ENCODE measurements around the gene AMPD2.

Gene AMPD2

GRCh38 chr1:109582021-109582420 lies 37.6 kb upstream of the AMPD2 start:
- TF ChIP-seq, protein P1, sequence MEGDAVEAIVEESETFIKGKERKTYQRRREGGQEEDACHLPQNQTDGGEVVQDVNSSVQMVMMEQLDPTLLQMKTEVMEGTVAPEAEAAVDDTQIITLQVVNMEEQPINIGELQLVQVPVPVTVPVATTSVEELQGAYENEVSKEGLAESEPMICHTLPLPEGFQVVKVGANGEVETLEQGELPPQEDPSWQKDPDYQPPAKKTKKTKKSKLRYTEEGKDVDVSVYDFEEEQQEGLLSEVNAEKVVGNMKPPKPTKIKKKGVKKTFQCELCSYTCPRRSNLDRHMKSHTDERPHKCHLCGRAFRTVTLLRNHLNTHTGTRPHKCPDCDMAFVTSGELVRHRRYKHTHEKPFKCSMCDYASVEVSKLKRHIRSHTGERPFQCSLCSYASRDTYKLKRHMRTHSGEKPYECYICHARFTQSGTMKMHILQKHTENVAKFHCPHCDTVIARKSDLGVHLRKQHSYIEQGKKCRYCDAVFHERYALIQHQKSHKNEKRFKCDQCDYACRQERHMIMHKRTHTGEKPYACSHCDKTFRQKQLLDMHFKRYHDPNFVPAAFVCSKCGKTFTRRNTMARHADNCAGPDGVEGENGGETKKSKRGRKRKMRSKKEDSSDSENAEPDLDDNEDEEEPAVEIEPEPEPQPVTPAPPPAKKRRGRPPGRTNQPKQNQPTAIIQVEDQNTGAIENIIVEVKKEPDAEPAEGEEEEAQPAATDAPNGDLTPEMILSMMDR (IDR thresholded peaks at IDR 0.05; ENCODE audit: unreplicated experiment in 3 of 3), result no peak
- Mint-ChIP-seq H3K9me3 (no peaks in the 10 kb centered on the region), H3K4me3 (no peak overlapping the region), H3K36me3 (ENCODE audit: low read depth) (peaks cover 64% of the 10 kb centered on the region), H3K27ac (no peak overlapping the region), H3K27me3 (ENCODE audit: low read depth) (no peaks in the 10 kb centered on the region), H3K4me1 (peaks cover 13% of the 10 kb centered on the region)

DNA sequence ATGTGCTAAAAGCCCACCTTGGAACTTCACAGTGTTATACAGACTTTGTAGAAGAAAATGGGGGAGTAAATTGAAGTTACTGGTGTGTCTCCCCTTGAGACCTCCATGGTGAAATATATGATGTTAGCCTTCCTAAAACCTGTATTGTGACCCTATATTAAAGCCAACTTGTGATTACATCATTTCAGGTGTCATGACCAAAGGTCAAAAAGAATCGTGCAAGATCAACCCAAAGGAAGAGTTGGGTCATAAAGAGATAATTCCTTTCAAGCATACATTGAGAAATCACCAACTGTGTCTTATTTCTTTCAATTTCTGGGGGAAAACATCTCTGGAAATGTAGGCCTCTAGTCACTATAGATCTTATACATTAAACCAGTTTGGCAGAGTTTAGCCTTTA lies 34.9 kb upstream of the AMPD2 start:
- Mint-ChIP-seq H3K27ac (no peak overlapping the region), H3K36me3 (ENCODE audit: low read depth) (peaks cover 74% of the 10 kb centered on the region), H3K4me1 (no peaks in the 10 kb centered on the region), H3K9me3 (no peaks in the 10 kb centered on the region), H3K4me3 (no peak overlapping the region), H3K27me3 (ENCODE audit: low read depth) (no peaks in the 10 kb centered on the region)
- TF ChIP-seq, protein P1 (IDR thresholded peaks at IDR 0.05; ENCODE audit: unreplicated experiment in 3 of 3), result no peak

DNA sequence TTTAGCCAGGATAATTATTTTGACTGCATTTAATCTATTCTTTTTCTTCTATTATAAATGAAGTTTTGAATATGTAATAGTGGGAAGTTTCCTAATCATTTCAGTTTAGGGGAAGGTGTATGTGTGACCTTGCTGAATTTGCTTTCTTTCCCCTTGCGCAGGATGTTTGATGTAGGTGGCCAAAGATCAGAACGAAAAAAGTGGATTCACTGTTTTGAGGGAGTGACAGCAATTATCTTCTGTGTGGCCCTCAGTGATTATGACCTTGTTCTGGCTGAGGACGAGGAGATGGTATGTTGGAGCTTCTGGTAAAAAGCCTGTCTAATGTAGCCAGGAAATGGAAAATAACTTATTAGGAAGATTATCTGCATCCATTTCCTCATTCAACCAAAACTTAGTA lies 33.6 kb upstream of the AMPD2 start:
- H3K27me3 Mint-ChIP-seq (ENCODE audit: low read depth), result no peaks in the 10 kb centered on the region
- no peak overlapping the region for H3K27ac Mint-ChIP-seq
- no peaks in the 10 kb centered on the region for H3K4me1 Mint-ChIP-seq
- H3K4me3 Mint-ChIP-seq, result no peak overlapping the region
- TF ChIP-seq, protein P1 (IDR thresholded peaks at IDR 0.05; ENCODE audit: unreplicated experiment in 3 of 3), result no peak
- H3K9me3 Mint-ChIP-seq, result no peaks in the 10 kb centered on the region
- peaks cover 75% of the 10 kb centered on the region for H3K36me3 Mint-ChIP-seq (ENCODE audit: low read depth)

DNA sequence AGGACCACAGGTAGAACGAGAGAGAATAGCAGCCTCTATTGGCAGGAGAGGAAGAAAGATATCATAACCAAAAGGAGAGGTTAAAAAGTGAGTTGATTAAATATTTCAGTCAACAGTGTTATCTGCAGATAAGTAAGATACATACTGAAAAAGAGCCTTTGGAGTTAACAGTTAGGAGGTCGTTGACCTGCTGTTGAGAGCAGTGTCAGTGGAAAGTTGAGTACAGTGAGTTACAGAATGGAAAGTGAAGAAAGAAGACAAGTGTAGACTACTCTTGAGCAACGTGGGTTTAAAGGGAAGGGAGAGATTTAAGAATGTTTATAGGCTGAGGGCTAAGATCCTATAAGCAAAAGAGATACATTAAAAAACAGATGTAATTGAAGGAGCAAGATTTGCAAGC lies 30.5 kb upstream of the AMPD2 start:
- TF ChIP-seq, protein P1 (IDR thresholded peaks at IDR 0.05; ENCODE audit: unreplicated experiment in 3 of 3), result no peak
- no peaks in the 10 kb centered on the region for H3K9me3 Mint-ChIP-seq
- H3K27me3 Mint-ChIP-seq (ENCODE audit: low read depth), result no peaks in the 10 kb centered on the region
- no peaks in the 10 kb centered on the region for H3K4me1 Mint-ChIP-seq
- peaks cover 82% of the 10 kb centered on the region for H3K36me3 Mint-ChIP-seq (ENCODE audit: low read depth)
- no peak overlapping the region for H3K4me3 Mint-ChIP-seq
- H3K27ac Mint-ChIP-seq, result no peak overlapping the region

GRCh38 chr1:109589679-109590078 lies 30.0 kb upstream of the AMPD2 start:
- Mint-ChIP-seq H3K27me3 (ENCODE audit: low read depth) (no peaks in the 10 kb centered on the region), H3K27ac (no peak overlapping the region), H3K4me3 (no peak overlapping the region), H3K4me1 (no peaks in the 10 kb centered on the region), H3K36me3 (ENCODE audit: low read depth) (peaks cover 78% of the 10 kb centered on the region), H3K9me3 (no peaks in the 10 kb centered on the region)
- TF ChIP-seq, protein P1 (IDR thresholded peaks at IDR 0.05; ENCODE audit: unreplicated experiment in 3 of 3), result no peak

- Mint-ChIP-seq H3K36me3 (ENCODE audit: low read depth) (peaks cover 66% of the 10 kb centered on the region), H3K9me3 (no peaks in the 10 kb centered on the region), H3K4me1 (peaks cover 3% of the 10 kb centered on the region), H3K4me3 (no peak overlapping the region), H3K27me3 (ENCODE audit: low read depth) (no peaks in the 10 kb centered on the region), H3K27ac (peak overlapping the region in 1 of 3 experiments; percentile 40)
- TF ChIP-seq, protein P1 (IDR thresholded peaks at IDR 0.05; ENCODE audit: unreplicated experiment in 3 of 3), result no peak
Measured at GRCh38 chr1:109592916-109593315, 26.7 kb upstream of the AMPD2 start.

Measured in nephron (organoid).